Neural cell (in vitro differentiated cells): ENCODE measurements around the gene NARS2. TPM values are rescaled to one million over a fixed set of nuclear protein-coding genes. Genes with fewer than 3 reads are reported as not detected.

Experiments used
- H2AFZ ChIP-seq: fragments of 200-600, 300-800 bp; sonication (generic), shearing (Covaris generic); 2 replicates; pipeline ENCODE4 v1.6.0; 2014; ENCODE audit warnings: low read depth, mild to moderate bottlenecking, antibody characterized with exemption, low read length, moderate library complexity
- H3F3A ChIP-seq: fragments of 200-600 bp; shearing (Covaris generic); 2 replicates; pipeline ENCODE4 v1.6.1; 2016; ENCODE audit warnings: mild to moderate bottlenecking, moderate library complexity, mixed read lengths, antibody characterized with exemption, low read length; ENCODE audit not compliant: insufficient read depth, poor library complexity, severe bottlenecking
- H3K27ac ChIP-seq: fragments of 200-600, 300-800 bp; sonication (generic), shearing (Covaris generic); 2 replicates; pipeline ENCODE4 v1.5.1; 2014; ENCODE audit warnings: mild to moderate bottlenecking, low read length, moderate library complexity
- H3K27me3 ChIP-seq: fragments of 300-800, 200-600 bp; sonication (generic), shearing (Covaris generic); 2 replicates; pipeline ENCODE4 v1.6.0; 2014; ENCODE audit warnings: mild to moderate bottlenecking, low read depth, low read length, moderate library complexity; ENCODE audit not compliant: insufficient read depth
- H3K36me3 ChIP-seq: fragments of 300-800, 200-600 bp; sonication (generic), shearing (Covaris generic); 2 replicates; pipeline ENCODE4 v1.5.1; 2014; ENCODE audit warnings: mild to moderate bottlenecking, antibody characterized with exemption, low read length, moderate library complexity; ENCODE audit not compliant: insufficient read depth
- H3K4me2 ChIP-seq: fragments of 300-800, 200-600 bp; sonication (generic), shearing (Covaris generic); 2 replicates; pipeline ENCODE4 v1.6.0; 2014; ENCODE audit warnings: mild to moderate bottlenecking, low read length
- H3K4me3 ChIP-seq: fragments of 300-800, 200-600 bp; sonication (generic), shearing (Covaris generic); 2 replicates; pipeline ENCODE4 v1.5.1; 2014; ENCODE audit warnings: mild to moderate bottlenecking, low read length, moderate library complexity
- H3K79me2 ChIP-seq: fragments of 200-600 bp; shearing (Covaris generic); replicated peaks from 2 replicates; pipeline ENCODE4 v1.6.0; 2014; ENCODE audit warnings: mild to moderate bottlenecking, low read length, moderate library complexity; ENCODE audit not compliant: insufficient read depth
- H3K9ac ChIP-seq: fragments of 300-800, 200-600 bp; sonication (generic), shearing (Covaris generic); 2 replicates; pipeline ENCODE4 v1.6.1; 2016; ENCODE audit warnings: mild to moderate bottlenecking, low read length, mixed read lengths
- H3K9me2 ChIP-seq: fragments of 200-600 bp; shearing (Covaris generic); 2 replicates; pipeline ENCODE4 v1.6.1; 2016; ENCODE audit warnings: mild to moderate bottlenecking, low read length, mixed read lengths; ENCODE audit not compliant: insufficient read depth
- H3K9me3 ChIP-seq: fragments of 200-600, 300-800 bp; sonication (generic), shearing (Covaris generic); 2 replicates; pipeline ENCODE4 v1.6.1; 2016; ENCODE audit warnings: mild to moderate bottlenecking, mixed run types, low read length, moderate library complexity, mixed read lengths
- H4K20me1 ChIP-seq: fragments of 200-600 bp; shearing (Covaris generic); 2 replicates; pipeline ENCODE4 v1.6.1; 2016; ENCODE audit warnings: mild to moderate bottlenecking, mixed run types; ENCODE audit not compliant: insufficient read depth
- CTCF ChIP-seq: fragments of 450-650 bp; IDR thresholded peaks from 2 replicates; pipeline ENCODE4 v1.5.1; 2014; ENCODE audit warnings: antibody characterized with exemption, mild to moderate bottlenecking, moderate library complexity; ENCODE audit not compliant: poor library complexity, severe bottlenecking
- EP300 ChIP-seq: fragments of 450-650 bp; conservative IDR thresholded peaks from 2 replicates; pipeline ENCODE4 v1.6.1; 2014; ENCODE audit warnings: antibody characterized with exemption, mild to moderate bottlenecking, moderate library complexity; ENCODE audit not compliant: poor library complexity, severe bottlenecking
- EZH2 ChIP-seq: fragments of 200-600, 300-800 bp; shearing (Covaris generic), sonication (generic); IDR thresholded peaks from 2 replicates; pipeline ENCODE4 v1.6.1; 2014; ENCODE audit warnings: antibody characterized with exemption, low read length, borderline replicate concordance, mild to moderate bottlenecking; ENCODE audit not compliant: insufficient read depth, poor library complexity, severe bottlenecking
- MXI1 ChIP-seq: fragments of 450-650 bp; conservative IDR thresholded peaks from 2 replicates; pipeline ENCODE4 v1.6.1; 2014; ENCODE audit warnings: antibody characterized with exemption, mild to moderate bottlenecking; ENCODE audit not compliant: poor library complexity, severe bottlenecking
- POLR2AphosphoS5 ChIP-seq: IDR thresholded peaks from 2 replicates; pipeline ENCODE4 v1.6.1; 2012
- RAD21 ChIP-seq: fragments of 450-650 bp; conservative IDR thresholded peaks from 2 replicates; pipeline ENCODE4 v1.6.1; 2014; ENCODE audit warnings: antibody characterized with exemption, mild to moderate bottlenecking, moderate library complexity
- REST ChIP-seq: IDR thresholded peaks from 2 replicates; pipeline ENCODE4 v1.6.1; 2012; ENCODE audit warnings: borderline replicate concordance
- SMC3 ChIP-seq: fragments of 450-650 bp; conservative IDR thresholded peaks from 2 replicates; pipeline ENCODE4 v1.6.1; 2014; ENCODE audit warnings: antibody characterized with exemption, mild to moderate bottlenecking, moderate library complexity; ENCODE audit not compliant: poor library complexity
- TAF1 ChIP-seq: IDR thresholded peaks from 2 replicates; pipeline ENCODE4 v1.6.1; 2012; ENCODE audit warnings: low read depth
- polyA plus RNA-seq: library from polyadenylated mRNA; depleted of rRNA; stranded (reverse); fragments of >200 nt; gene quantifications from 2 replicates; pipeline ENCODE4 v1.2.3, GENCODE V29; 2014

The NARS2 gene
- polyA plus RNA-seq, 1 donor from 2014 or later, result 39.6 TPM

GRCh38 chr11:78526497-78527146 lies 48.0 kb downstream of the NARS2 start:
- no peak for TF ChIP-seq CTCF
- no peak for TF ChIP-seq RAD21
- TF ChIP-seq POLR2AphosphoS5, result no peak
- TF ChIP-seq REST, result no peak
- TF ChIP-seq EP300, result no peak
- no peak for TF ChIP-seq EZH2
- no peak for TF ChIP-seq MXI1
- no peak for TF ChIP-seq SMC3
- TF ChIP-seq TAF1, result no peak
- no peaks in the 10 kb centered on the region for H4K20me1 ChIP-seq

GRCh38 chr11:78525720-78526119 lies 48.9 kb downstream of the NARS2 start:
- no peaks in the 10 kb centered on the region for H3K27me3 ChIP-seq
- H3K9ac ChIP-seq, result no peak overlapping the region
- H4K20me1 ChIP-seq, result no peaks in the 10 kb centered on the region
- no peak for TF ChIP-seq TAF1
- TF ChIP-seq CTCF, result no peak
- TF ChIP-seq REST, result no peak
- TF ChIP-seq EP300, result no peak
- no peak for TF ChIP-seq EZH2
- TF ChIP-seq RAD21, result no peak
- no peak for TF ChIP-seq SMC3
- TF ChIP-seq POLR2AphosphoS5, result no peak
- TF ChIP-seq MXI1, result no peak
- H3K36me3 ChIP-seq, result no peaks in the 10 kb centered on the region
- H3K79me2 ChIP-seq, result no peaks in the 10 kb centered on the region
- H3K4me2 ChIP-seq, result no peak overlapping the region
- H3K9me3 ChIP-seq, result no peaks in the 10 kb centered on the region
- no peak overlapping the region for H3K27ac ChIP-seq
- H2AFZ ChIP-seq, result no peak overlapping the region
- no peak overlapping the region for H3K4me3 ChIP-seq
- H3F3A ChIP-seq, result no peaks in the 10 kb centered on the region
- no peaks in the 10 kb centered on the region for H3K9me2 ChIP-seq

More at GRCh38 chr11:78526497-78527146, 48.0 kb downstream of the NARS2 start:
- Histone ChIP-seq H3K9me2 (no peaks in the 10 kb centered on the region), H3K9ac (no peak overlapping the region), H3K79me2 (no peaks in the 10 kb centered on the region), H3K9me3 (no peaks in the 10 kb centered on the region), H3K27me3 (no peaks in the 10 kb centered on the region), H2AFZ (no peak overlapping the region), H3K27ac (no peak overlapping the region), H3K4me2 (no peak overlapping the region), H3F3A (no peaks in the 10 kb centered on the region), H3K4me3 (no peak overlapping the region), H3K36me3 (no peaks in the 10 kb centered on the region)
